H9 (cell line): Measurements from ENCODE around the gene SYNGR1. TPM values are rescaled to one million over a fixed set of nuclear protein-coding genes. Genes with fewer than 3 reads are reported as not detected.

ENCODE experiments used
- DNase-seq: peaks from one replicate; pipeline ENCODE4 v3.0.0-alpha.2; 2017
- H2AFZ ChIP-seq: one replicate; pipeline ENCODE4 v1.6.1; 2013; ENCODE audit warnings: mild to moderate bottlenecking, low read length, control low read depth, moderate library complexity
- H2AK5ac ChIP-seq: 2 replicates; pipeline ENCODE4 v1.6.1; 2013; ENCODE audit warnings: low read length, control low read depth, mixed read lengths; ENCODE audit not compliant: insufficient read length
- H2BK120ac ChIP-seq: one replicate; pipeline ENCODE4 v1.6.1; 2013; ENCODE audit warnings: low read depth, mild to moderate bottlenecking, low read length, control low read depth, inconsistent platforms; ENCODE audit not compliant: poor library complexity, severe bottlenecking
- H2BK12ac ChIP-seq: 2 replicates; pipeline ENCODE4 v1.6.1; 2013; ENCODE audit warnings: low read length, control low read depth, mixed read lengths, low read depth; ENCODE audit not compliant: insufficient read length
- H2BK15ac ChIP-seq: 2 replicates; pipeline ENCODE4 v1.6.1; 2013; ENCODE audit warnings: low read depth, low read length, control low read depth
- H2BK20ac ChIP-seq: one replicate; pipeline ENCODE4 v1.6.1; 2013; ENCODE audit warnings: low read depth, mild to moderate bottlenecking, low read length, control low read depth, inconsistent platforms; ENCODE audit not compliant: poor library complexity, severe bottlenecking
- H2BK5ac ChIP-seq: 2 replicates; pipeline ENCODE4 v1.6.1; 2013; ENCODE audit warnings: low read length, control low read depth, mixed read lengths; ENCODE audit not compliant: insufficient read length
- H3K14ac ChIP-seq: 2 replicates; pipeline ENCODE4 v1.6.1; 2013; ENCODE audit warnings: low read length, control low read depth; ENCODE audit not compliant: insufficient read depth
- H3K18ac ChIP-seq: 2 replicates; pipeline ENCODE4 v1.6.1; 2013; ENCODE audit warnings: low read depth, mild to moderate bottlenecking, mixed read lengths, low read length, control low read depth; ENCODE audit not compliant: insufficient read length
- H3K23ac ChIP-seq: 2 replicates; pipeline ENCODE4 v1.6.1; 2013; ENCODE audit warnings: low read length, control low read depth, mixed read lengths, low read depth; ENCODE audit not compliant: insufficient read length
- H3K23me2 ChIP-seq: 2 replicates; pipeline ENCODE4 v1.6.1; 2013; ENCODE audit warnings: low read depth, mild to moderate bottlenecking, mixed read lengths, low read length, control low read depth; ENCODE audit not compliant: insufficient read length, poor library complexity, severe bottlenecking
- H3K27ac ChIP-seq: 2 replicates; pipeline ENCODE4 v1.5.1; 2013; ENCODE audit warnings: low read length, control low read depth, mixed read lengths, low read depth; ENCODE audit not compliant: insufficient read length
- H3K27me3 ChIP-seq: 2 replicates; pipeline ENCODE4 v1.6.1; 2013; ENCODE audit warnings: low read length, control low read depth, inconsistent platforms; ENCODE audit not compliant: insufficient read depth
- H3K4ac ChIP-seq: 2 replicates; pipeline ENCODE4 v1.6.1; 2013; ENCODE audit warnings: low read depth, mild to moderate bottlenecking, control low read depth, inconsistent platforms, low read length, moderate library complexity
- H3K4me1 ChIP-seq: 2 replicates; pipeline ENCODE4 v1.6.1; 2013; ENCODE audit warnings: low read length, control low read depth, inconsistent platforms; ENCODE audit not compliant: insufficient read depth
- H3K4me2 ChIP-seq: 2 replicates; pipeline ENCODE4 v1.6.1; 2013; ENCODE audit warnings: low read length, control low read depth, mixed read lengths; ENCODE audit not compliant: insufficient read length, insufficient read depth
- H3K56ac ChIP-seq: 2 replicates; pipeline ENCODE4 v1.6.1; 2013; ENCODE audit warnings: low read depth, mild to moderate bottlenecking, mixed read lengths, low read length, control low read depth; ENCODE audit not compliant: insufficient read length
- H3K79me1 ChIP-seq: 2 replicates; pipeline ENCODE4 v1.6.1; 2013; ENCODE audit warnings: low read depth, mild to moderate bottlenecking, moderate library complexity, low read length, control low read depth, inconsistent platforms; ENCODE audit not compliant: insufficient read depth, poor library complexity, severe bottlenecking
- H3K79me2 ChIP-seq: 2 replicates; pipeline ENCODE4 v1.6.1; 2013; ENCODE audit warnings: low read length, control low read depth, inconsistent platforms; ENCODE audit not compliant: insufficient read depth
- H3K9ac ChIP-seq: 2 replicates; pipeline ENCODE4 v1.6.1; 2013; ENCODE audit warnings: low read length, control low read depth, mixed read lengths; ENCODE audit not compliant: insufficient read length; ENCODE audit errors: extremely low read depth
- H3K9me3 ChIP-seq: one replicate; pipeline ENCODE4 v1.6.1; 2013; ENCODE audit warnings: low read depth, low read length, inconsistent platforms; ENCODE audit not compliant: control insufficient read depth
- H3T11ph ChIP-seq: one replicate; pipeline ENCODE4 v1.6.1; 2013; ENCODE audit warnings: mild to moderate bottlenecking, low read length, control low read depth, inconsistent platforms
- H4K20me1 ChIP-seq: one replicate; pipeline ENCODE4 v1.6.1; 2013; ENCODE audit not compliant: control insufficient read depth, insufficient read length, insufficient read depth
- H4K5ac ChIP-seq: 2 replicates; pipeline ENCODE4 v1.6.1; 2013; ENCODE audit warnings: low read depth, mild to moderate bottlenecking, mixed read lengths, low read length, control low read depth; ENCODE audit not compliant: insufficient read length
- H4K8ac ChIP-seq: replicated peaks from 2 replicates; pipeline ENCODE4 v1.6.1; 2013; ENCODE audit warnings: low read length, control low read depth, mixed read lengths, low read depth; ENCODE audit not compliant: insufficient read length
- H4K91ac ChIP-seq: 2 replicates; pipeline ENCODE4 v1.6.1; 2013; ENCODE audit warnings: low read depth, mild to moderate bottlenecking, moderate library complexity, mixed read lengths, low read length, control low read depth; ENCODE audit not compliant: insufficient read length
- H3K27ac Mint-ChIP-seq, 3 experiments: 2 replicates in 2 of 3; 3 replicates in 1 of 3; pipeline ENCODE4 v1.8.0; 2020 to 2021; ENCODE audit warnings: mixed read lengths in 3 of 3, mild to moderate bottlenecking in 1 of 3, moderate library complexity in 1 of 3
- H3K27me3 Mint-ChIP-seq: 2 replicates; pipeline ENCODE4 v1.8.0; 2021; ENCODE audit warnings: low read depth, mild to moderate bottlenecking, moderate library complexity, mixed read lengths
- H3K36me3 Mint-ChIP-seq, 3 experiments: 2 replicates in 2 of 3; 3 replicates in 1 of 3; pipeline ENCODE4 v1.8.0; 2020 to 2021; ENCODE audit warnings: low read depth in 3 of 3, mixed read lengths in 3 of 3; ENCODE audit not compliant: insufficient read depth in 1 of 3
- H3K4me1 Mint-ChIP-seq, 2 experiments: 2 replicates each; pipeline ENCODE4 v1.8.0; 2020; ENCODE audit warnings: mixed read lengths in 2 of 2
- H3K4me3 Mint-ChIP-seq, 2 experiments: 2 replicates in 1 of 2; 3 replicates in 1 of 2; pipeline ENCODE4 v1.8.0; 2020 to 2021; ENCODE audit warnings: mild to moderate bottlenecking in 2 of 2, mixed read lengths in 2 of 2, moderate library complexity in 1 of 2
- H3K9me3 Mint-ChIP-seq, 2 experiments: 2 replicates in 1 of 2; 3 replicates in 1 of 2; pipeline ENCODE4 v1.8.0; 2020; ENCODE audit warnings: mild to moderate bottlenecking in 2 of 2, mixed read lengths in 2 of 2, moderate library complexity in 1 of 2
- WGBS: extraction: QIAGEN DNeasy Blood & Tissue Kit; methylation state at CpG from one replicate; pipeline ENCODE4 v1.1.7; 2013; ENCODE audit warnings: missing lambda C conversion rate, low lambda C conversion rate, mixed read lengths; ENCODE audit not compliant: insufficient read length; ENCODE audit errors: extremely low coverage; 5-methylcytosine and 5-hydroxymethylcytosine counted together
- total RNA-seq: library from RNA; stranded (reverse); gene quantifications from 2 replicates; pipeline ENCODE4 v1.2.1, GENCODE V29; 2021
- TF ChIP-seq, protein P1 (sequence below): fragments of 200-600 bp; sonication (generic); conservative IDR thresholded peaks from 3 replicates; pipeline ENCODE4 v1.8.0; 2021; ENCODE audit warnings: antibody characterized with exemption, mild to moderate bottlenecking

SYNGR1 gene
- total RNA-seq, 1 experiment from 2014 or later = 13.2 TPM

DNA sequence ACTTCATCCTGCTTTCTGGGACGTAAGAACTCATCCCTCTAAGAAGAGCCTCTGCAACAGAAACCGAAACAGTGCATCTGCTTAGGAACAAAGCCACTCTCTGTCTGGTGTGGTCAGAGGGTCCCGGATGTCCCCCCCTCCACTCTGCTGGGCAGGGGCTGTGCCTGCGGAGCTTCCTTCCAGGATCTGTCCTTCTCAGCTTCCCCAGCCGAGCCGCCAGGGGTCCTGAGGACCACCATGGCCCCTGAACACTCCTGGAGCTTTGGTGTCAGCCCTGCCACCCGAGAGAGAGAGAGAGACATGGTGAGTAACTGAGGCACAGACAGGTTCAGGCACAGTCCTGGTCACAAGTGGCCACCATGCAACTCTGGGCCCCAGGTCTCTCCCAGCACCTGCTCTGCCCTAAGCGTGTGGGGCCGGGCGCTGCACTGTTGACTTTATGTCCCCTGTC lies 82.6 kb downstream of the SYNGR1 start:
- Histone ChIP-seq H4K5ac (no peak overlapping the region), H2AK5ac (no peak overlapping the region), H3K4me1 (peaks cover 8% of the 10 kb centered on the region; the same call in 1 of the 2 replicates), H2BK20ac (no peak overlapping the region), H3K23me2 (peaks cover under 1% of the 10 kb centered on the region), H3K27me3 (no peaks in the 10 kb centered on the region), H3K56ac (no peak overlapping the region), H4K91ac (no peak overlapping the region), H3K79me2 (no peaks in the 10 kb centered on the region), H4K8ac (no peak overlapping the region), H2BK12ac (no peak overlapping the region), H4K20me1 (no peaks in the 10 kb centered on the region), H3K9ac (no peak overlapping the region), H3K14ac (no peak overlapping the region), H3K4me2 (no peak overlapping the region), H3K79me1 (no peaks in the 10 kb centered on the region), H2BK5ac (no peak overlapping the region), H3K27ac (no peak overlapping the region), H2AFZ (no peak overlapping the region), H3K18ac (no peak overlapping the region), H2BK120ac (no peak overlapping the region), H3K4ac (no peak overlapping the region), H3K23ac (no peak overlapping the region), H2BK15ac (no peak overlapping the region), H3T11ph (no peak overlapping the region), H3K9me3 (no peaks in the 10 kb centered on the region)
- WGBS = no CpG with 5 or more reads among the region's 10 CpGs
- Mint-ChIP-seq H3K36me3 (peaks cover 2 to 24% (median 24%) of the 10 kb centered on the region in 3 experiments; a peak in 6 of 7 replicates), H3K27ac (no peak overlapping the region), H3K4me1 (peaks cover 28 to 49% of the 10 kb centered on the region in 2 experiments), H3K9me3 (no peaks in the 10 kb centered on the region), H3K4me3 (no peak overlapping the region), H3K27me3 (no peaks in the 10 kb centered on the region)
- DNase-seq = peak; percentile 25
- TF ChIP-seq, protein P1, sequence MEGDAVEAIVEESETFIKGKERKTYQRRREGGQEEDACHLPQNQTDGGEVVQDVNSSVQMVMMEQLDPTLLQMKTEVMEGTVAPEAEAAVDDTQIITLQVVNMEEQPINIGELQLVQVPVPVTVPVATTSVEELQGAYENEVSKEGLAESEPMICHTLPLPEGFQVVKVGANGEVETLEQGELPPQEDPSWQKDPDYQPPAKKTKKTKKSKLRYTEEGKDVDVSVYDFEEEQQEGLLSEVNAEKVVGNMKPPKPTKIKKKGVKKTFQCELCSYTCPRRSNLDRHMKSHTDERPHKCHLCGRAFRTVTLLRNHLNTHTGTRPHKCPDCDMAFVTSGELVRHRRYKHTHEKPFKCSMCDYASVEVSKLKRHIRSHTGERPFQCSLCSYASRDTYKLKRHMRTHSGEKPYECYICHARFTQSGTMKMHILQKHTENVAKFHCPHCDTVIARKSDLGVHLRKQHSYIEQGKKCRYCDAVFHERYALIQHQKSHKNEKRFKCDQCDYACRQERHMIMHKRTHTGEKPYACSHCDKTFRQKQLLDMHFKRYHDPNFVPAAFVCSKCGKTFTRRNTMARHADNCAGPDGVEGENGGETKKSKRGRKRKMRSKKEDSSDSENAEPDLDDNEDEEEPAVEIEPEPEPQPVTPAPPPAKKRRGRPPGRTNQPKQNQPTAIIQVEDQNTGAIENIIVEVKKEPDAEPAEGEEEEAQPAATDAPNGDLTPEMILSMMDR = no peak
